ENCODE measurements around the gene DDX60.

The DDX60 gene

GRCh38 chr4:168167714-168168284 lies 150.8 kb downstream of the DDX60 start:
- no peak for TF ChIP-seq CTCF (IDR thresholded peaks at IDR 0.05; ENCODE audit: borderline replicate concordance, control extremely low read depth, extremely low read depth, insufficient read depth, missing control alignments)
- DNase-seq (ENCODE audit: low spot score), result no peak
- in situ Hi-C loops (cut with MboI; ENCODE audit: low sequenced_read_pairs, unreplicated experiment), result no loop called here

Measured in GM13976 (cell line).